GM18520 (cell line): ENCODE measurements around the gene UBXN2A.
"Not testable (repeated sequence)": the region's sequence is repeated elsewhere in the genome, so short reads cannot be mapped to it uniquely, and the experiment has no call there.

Experiments used
- ATAC-seq: cut with Tn5 transposase; IDR thresholded peaks from one replicate; pipeline ENCODE4 v1.9.1; 2021; ENCODE audit not compliant: unreplicated experiment

The UBXN2A gene

DNA sequence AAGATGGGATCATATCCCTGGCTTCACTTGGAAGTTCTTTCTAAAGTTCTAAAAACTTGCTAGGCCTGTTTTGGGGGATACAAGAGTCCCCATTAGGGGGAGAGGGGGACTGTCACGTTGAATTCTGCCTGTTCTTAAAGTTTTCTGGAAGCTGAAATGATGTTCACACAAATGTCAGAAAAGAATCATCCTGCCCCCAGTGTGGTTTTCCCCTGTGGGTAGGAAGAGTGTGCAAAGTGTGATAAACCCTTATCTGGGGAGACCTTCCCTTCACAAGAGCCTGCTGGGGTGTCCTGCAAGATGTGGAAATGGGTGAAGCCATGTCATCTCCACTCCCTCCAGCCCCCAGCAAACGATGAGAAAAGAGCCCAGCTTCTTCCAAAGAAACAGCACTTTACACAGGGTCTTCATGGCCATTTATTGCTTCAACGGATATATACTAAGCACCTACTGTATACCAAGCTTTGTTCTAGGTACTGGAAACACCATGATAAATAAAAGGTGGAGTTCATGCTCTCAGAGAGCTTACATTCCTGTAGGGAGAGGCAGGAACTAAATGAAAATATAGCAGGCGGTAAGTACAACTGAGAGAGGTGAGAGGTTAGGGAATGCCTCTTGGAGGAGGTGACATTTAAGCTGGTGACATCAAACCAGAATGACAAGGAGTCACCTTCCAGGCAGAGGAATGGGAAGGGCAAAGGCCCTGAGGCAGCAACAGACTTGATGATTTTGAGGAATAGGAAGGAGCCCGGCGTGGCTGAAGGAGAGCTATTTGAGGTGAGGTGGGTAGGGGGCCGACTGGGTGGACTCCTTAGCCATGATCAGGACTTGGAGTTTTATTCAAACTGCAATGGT is 71.2 kb downstream of the UBXN2A start:
- no peak for ATAC-seq

DNA sequence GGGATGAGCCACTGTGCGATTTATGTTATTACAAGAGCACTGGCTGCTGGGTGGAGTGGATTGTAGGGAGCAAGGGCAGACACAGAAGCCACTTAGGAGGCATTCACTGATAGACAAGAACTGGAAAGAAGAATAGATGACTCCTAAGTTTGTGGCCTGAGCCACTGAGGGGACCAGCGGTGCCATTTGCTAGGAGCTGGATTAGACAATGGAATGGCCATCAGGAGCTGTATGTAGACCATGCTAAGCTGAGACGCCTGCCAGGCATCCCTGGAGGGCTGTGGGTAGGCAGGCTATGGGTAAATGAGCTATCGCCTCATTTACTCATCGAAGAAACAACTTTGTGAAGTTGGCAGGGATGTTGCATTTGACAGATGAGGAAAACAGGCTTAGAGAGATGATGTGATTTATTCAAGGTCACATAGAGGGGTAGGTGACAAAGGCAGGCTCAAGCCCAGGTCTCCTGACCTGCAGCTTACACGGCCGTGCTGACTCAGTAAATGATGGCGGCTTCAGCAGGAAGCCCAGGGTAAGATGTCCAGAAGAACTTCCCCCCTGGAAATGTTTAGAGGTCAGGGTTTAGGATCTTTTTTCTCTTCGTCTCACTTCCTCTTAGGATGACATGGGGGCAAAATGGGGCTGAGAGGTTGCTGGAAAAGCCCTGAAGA is 72.4 kb downstream of the UBXN2A start:
- no peak for ATAC-seq

DNA sequence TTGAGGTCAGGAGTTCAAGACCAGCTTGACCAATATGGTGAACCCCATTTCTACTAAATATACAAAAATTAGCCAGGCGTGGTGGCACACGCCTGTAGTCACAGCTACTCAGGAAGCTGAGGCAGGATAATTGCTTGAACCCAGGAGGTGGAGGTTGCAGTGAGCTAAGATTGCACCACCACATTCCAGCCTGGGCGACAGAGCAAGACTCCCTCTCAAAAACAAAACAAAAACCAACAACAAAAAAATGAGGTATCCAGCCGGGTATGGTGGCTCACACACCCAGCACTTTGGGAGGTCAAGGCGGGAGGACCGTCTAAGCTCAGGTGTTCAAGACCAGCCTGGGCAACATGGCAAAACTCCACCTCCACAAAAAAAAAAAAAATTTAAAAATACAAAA is 74.6 kb downstream of the UBXN2A start:
- ATAC-seq: not testable (repeated sequence)

DNA sequence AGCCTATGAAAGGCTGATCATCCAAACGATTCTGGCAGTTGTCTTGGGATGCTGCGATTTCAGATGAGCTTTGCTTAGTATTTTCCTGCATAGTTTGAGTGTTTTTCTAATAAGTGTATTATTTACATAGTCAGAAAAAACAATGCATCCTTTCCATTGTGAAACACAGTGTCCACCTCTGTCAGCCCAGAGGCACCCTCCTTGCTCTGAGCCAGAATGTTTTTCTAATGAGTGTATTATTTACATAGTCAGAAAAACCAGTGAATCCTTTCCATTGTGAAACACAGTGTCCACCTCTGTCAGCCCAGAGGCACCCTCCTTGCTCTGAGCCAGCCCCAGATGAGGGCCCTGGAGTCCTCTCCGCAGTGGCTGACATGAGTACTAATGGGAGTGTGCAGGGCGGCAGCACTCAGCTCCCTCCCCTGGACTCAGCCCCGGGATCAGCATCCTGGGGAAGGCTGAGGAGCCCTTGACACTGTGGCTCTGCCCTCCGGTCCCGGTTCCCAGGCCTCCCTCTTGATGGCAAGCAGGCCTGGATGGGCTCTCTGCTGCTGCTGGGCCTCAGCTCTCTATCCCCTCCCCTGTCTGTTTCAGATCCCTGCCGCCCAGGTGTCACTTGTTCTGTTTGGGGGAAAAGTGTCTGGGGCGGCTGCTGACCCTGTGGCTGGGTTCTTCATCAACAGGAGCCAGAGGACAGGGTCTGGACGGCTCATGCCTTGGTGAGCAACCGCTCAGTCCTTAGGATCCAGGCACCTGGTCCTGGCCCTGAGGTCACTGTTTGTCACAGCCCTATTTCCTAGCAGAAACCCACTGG is 75.5 kb downstream of the UBXN2A start:
- no peak for ATAC-seq

DNA sequence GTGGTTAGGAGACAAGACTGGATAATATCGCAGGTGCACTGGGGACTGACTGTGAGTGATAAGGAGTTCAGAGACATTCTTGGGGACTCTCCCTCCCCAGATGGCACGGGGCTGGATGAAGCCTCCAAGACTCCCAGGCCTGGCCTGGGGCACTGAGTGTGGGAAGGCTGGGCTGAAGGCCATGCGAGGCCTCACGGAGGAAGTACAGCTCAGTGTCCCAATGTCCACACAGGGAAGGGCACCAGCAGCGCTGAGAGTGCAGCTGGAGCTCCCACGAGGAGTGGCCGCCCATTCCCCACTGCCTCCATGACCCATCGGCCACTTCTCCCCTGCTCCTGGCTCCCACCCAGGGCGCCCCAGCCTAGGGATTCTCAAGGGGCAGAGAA is 76.1 kb downstream of the UBXN2A start:
- no peak for ATAC-seq

DNA sequence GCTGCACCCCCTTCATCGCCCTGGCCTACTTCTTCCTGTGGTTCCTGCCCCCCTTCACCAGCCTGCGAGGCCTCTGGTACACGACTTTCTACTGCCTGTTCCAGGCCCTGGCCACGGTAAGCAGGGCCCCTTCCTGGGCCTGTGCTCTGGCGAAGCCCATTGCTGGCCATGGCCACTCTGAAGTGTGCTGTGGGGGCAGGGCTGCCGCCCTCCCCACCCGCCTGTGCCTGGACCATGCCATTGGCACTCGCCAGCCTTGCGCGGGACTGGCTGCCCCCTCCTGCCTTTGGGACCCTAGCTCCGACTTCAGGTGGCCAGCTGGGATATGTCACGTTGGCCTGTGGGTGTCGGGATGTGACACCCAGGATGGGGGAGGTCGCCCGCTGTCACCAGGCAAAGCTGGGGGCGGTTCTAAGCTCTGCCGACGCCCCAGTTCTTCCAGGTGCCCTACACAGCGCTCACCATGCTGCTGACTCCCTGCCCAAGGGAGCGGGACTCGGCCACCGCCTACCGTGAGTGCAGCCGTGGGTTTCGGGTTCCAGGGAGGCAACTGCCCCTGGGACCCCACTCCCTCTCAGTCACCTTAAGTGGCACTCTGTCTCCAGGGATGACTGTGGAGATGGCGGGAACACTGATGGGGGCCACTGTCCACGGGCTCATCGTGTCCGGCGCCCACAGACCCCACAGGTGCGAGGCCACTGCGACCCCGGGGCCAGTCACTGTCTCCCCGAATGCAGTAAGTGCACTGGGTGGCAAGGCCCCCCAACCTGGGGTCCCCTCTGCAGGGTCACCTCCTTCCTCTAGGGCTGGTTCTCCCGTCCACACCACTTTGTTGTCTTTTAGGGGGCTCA is 76.8 kb downstream of the UBXN2A start:
- ATAC-seq: no peak

DNA sequence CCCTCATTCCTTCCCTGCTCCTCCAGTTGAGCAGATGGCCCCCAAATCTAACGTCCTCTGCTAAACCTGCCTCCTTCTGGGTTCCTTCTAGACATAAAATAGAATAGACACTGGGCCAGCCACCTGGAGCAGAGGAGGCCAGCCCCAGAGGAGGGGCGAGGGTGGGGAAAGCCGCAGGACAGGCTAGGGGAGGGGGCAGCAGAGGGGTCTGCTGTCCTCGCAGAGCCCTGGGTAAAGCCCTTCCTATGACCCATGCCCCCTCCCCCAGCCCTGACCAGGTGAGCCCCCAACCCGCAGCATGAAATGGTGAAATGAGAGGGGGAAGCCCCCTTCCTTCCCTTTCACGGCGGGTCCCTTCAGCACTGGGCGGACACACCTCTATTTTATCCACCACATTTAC is 77.4 kb downstream of the UBXN2A start:
- no peak for ATAC-seq

DNA sequence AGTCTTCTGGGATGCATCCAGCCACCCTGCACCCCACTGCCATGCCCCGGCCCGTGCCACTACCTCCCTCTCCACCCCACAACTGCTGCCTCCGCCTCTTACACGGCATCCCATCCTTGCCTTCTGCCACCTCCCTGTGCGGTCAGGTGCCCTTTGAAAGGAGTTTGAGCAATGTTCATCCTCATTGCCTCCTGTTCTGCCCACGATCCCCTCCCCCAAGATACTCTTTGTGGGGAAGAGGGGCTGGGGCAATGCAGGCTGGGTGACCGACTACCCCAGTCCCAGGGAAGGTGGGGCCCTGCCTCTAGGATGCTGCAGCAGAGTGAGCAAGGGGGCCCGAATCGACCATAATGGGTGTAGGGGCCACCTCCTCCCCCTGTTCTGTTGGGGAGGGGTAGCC is 78.0 kb downstream of the UBXN2A start:
- no peak for ATAC-seq

DNA sequence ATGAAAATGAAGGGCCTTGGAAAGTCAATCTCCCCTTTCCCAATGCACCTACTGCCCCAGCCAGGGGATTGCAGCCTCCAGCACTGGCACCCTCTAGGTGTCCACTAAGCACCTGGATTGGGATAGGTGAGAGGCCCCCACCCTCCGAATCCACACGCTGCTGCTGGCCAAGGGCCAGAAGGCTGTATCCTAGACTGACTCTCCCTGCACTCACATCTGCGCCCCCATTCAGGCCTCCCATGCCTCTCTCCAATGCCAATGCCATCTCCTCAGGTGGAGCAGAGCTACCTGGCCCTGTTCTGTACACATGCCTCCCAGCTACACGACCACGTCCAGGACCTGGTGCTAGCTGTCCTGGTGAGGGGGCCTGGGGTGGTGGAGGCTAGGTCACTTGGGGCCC is 79.5 kb downstream of the UBXN2A start:
- ATAC-seq: no peak

DNA sequence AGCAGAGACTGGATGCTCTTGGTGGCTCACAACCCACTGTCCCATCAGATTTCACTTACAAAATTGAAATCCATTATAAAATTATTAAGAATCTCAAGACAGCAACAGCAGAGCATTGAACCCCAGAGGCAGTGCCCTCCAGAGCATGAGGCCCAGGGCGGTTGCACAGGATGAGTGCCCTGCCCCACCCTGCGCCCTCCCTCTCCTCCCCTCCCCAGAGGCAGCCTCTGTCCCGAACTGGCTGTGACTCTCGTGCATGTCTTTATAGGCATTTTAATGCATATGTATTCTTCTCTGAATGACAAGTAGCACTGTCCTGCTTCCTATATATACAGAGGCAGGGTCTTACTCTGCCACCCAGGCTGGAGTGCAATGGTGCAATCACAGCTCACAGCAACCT is 80.0 kb downstream of the UBXN2A start:
- no peak for ATAC-seq

DNA sequence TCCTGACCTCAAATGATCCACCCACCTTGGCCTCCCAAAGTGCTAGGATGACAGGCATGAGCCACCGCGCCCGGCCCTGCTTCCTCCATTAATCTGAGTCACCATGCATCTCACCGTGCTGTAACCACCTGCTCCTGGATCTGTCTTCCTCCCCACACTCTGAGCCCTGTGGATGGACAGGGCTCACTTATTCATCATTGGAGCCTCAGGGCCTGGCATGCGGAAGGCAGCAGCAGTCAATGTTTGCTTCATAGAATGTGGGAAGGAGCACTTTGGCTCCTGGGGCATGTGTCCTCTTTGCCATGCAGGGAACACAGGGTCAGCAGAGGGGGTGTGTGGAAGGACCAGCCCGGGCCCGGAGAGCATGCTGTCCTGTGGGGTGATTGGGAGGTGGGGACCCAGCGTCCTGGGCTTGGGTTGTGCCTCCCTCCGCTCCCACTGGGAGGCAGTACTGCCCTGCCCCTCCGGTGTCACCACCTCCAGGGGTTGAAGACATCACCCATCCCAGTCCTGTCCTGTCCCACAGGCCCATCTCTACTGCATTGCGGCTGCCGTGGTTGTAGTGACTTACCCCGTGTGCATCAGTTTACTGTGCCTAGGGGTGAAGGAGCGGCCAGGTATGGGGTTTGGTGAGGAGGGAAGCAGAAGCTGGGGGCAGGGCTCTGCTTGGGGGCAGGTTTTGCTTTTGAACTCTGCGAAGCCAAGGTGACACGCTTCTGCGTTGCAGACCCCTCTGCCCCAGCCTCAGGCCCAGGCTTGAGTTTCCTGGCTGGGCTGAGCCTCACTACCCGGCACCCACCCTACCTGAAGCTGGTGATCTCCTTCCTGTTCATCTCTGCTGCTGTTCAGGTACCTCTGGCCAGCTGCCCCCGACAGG is 81.1 kb downstream of the UBXN2A start:
- no peak for ATAC-seq

DNA sequence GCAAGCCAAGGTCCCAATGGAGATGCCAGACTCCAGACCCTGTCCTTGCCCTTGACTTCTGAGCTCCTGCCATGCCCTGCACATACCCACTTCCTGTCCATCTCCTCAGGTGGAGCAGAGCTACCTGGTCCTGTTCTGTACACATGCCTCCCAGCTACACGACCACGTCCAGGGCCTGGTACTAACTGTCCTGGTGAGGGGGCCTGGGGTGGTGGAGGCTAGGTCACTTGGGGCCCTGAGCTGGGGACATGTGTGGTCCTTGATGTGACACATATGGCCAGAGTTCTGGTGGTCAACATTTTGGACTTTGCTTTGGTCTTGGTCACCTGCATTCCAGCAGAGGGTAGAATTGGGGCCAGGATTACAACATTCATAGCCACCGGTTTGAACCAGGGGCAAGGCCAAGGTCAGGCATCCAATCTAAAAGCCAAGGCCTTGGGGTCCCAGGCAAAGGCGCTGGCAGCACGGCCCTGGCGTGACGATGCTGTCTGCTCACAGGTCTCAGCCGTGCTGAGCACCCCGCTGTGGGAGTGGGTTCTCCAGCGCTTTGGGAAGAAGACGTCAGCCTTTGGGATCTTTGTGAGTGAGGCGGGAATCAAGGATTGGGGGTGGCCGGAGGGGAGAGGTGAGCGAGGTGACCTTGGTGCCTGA is 82.2 kb downstream of the UBXN2A start:
- ATAC-seq: no peak

DNA sequence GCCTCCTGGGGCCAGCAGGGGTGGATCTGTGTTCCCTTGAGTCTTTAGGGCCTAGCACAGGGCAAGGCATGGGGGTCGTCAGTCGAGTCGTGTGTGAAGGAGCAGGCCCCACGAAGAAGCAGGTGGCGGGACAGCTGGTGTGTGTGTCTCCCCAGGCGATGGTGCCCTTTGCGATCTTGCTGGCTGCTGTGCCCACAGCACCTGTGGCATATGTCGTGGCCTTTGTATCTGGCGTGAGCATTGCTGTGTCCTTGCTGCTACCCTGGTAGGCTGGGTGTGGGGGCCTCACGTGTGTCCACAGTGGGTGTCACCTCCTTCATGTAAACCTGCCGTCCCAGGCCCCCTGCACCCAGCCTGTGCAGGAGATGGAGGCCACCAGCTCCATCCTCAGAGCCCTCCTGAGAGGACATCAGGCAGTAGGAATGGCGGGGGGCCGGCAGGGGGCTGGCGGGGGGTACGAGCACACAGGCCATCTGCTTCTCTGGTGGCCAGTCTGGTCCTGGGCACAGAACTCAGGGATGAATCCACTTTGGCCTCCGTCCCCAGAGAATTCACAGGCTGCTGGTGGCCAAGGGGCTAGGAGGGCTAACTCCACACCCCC is 82.8 kb downstream of the UBXN2A start:
- no peak for ATAC-seq

DNA sequence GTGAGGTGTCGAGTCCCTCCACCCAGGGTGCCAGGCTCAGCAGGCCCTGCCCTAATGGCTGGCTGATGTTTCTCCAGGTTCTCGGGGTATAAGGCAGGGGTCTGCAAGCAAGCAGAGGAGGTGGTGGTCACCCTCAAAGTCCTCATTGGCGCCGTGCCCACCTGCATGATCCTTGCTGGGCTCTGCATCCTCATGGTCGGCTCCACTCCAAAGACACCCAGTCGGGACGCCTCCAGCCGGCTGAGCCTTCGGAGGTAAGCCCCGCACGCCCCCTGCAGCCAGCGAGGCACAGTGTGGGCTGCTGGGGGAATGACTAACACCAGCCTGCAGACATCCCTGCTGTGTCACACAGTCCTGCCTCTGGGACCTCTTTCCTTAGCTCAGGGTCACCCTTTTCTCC is 83.8 kb downstream of the UBXN2A start:
- no peak for ATAC-seq

DNA sequence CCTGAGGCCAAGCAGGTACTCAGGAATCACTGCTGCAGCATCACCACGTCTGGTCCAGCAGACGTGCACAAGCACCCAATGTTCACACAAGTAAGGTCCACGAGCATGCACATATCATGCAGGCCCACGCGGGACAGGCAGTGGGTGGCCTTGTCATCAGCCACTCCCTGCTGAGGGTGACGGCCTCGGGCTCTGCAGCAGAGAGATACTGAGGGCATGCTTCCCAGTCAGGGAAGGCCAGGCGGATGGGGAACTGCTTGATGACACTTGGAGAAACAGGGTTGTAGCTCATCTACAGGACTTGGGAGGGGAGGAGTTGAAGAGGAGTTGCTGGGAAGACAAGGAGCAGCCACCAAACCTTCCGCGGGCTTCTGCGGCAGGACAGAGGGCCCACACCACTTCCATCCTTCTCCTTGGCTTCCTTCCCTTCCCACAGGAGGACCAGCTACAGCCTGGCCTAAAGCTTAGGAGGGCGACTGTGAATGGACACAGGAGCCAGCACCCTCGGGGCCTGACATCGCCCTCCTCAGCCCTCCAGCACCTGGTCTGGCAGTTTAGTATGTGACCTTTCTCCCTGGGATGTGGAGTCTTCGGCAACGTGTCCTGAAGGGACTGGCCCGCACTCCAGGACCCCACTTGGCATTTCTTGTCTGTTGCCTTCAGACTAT is 84.9 kb downstream of the UBXN2A start:
- no peak for ATAC-seq

DNA sequence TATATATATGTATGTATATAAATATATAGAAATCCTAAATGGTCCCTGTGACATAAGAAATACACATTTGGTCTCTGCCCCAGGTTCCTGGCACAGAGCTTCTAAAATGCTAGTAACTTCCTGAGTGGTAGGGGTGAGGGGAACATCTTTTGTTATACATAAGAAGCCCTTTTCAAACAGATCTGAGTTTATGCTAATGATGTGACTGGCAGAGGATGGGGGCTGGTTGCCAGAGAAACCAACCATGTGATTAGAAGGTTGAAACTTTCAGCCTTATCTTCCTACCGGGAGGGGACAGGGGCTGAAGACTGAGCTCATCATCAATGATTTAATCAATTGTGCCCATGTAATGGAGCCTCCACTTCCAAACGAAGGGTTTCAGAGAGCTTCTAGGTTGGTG is 86.0 kb downstream of the UBXN2A start:
- no peak for ATAC-seq

DNA sequence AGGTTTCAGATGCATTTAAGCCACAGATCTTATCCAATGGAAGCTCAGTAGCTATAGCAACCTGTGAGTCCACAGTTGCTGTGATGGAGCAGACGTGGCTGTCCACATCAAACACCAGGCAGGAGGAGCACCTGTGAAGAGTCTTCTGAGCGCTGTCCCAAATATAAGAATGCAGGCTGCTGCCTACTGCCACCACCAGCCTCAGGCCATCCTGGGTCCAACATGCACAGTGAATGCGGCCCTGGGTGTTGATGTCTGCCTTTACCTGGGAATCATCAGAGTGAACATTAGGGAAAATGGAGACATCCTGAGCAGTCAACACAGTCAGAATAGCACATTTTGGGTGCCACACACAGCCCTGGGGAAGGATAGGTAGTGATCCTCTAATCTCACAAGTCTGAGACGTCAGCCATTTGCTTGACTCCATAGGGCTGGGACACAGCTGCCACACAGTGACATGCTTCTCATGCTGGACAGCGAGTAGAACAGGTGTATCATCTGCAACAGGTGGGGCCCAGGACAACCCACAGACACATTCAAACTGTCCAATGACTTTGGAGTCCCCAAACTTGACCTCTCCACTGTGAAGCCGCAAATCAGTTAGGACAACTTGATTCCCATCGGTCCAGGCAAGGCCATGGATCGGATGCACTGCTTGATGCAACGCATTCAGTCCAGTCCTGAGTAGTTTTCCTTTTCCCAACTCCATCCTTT is 98.7 kb downstream of the UBXN2A start:
- no peak for ATAC-seq

DNA sequence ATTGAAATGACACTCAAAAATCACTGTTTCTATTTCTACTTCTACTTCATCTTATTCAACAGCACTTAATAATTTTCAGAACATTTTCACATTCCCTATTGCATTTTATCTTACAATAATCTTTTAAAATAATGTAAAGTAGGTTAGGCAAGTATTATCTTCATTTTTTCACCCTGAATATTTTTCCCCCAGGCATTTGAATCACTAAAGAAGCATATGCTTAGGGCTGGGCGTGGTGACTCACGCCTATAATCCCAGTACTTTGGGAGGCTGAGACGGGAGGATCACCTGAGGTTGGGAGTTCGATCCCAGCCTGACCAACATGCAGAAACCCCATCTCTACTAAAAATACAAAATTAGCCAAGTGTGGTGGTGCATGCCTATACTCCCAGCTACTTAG is 100.2 kb downstream of the UBXN2A start:
- no peak for ATAC-seq
